Ectodermal cell (in vitro differentiated cells): Measurements from ENCODE around the gene CTSO.

Experiments used
- H3K27ac ChIP-seq: 2 replicates; pipeline ENCODE4 v1.7.0; 2013; ENCODE audit warnings: mild to moderate bottlenecking, low read depth, low read length; ENCODE audit not compliant: insufficient read depth, poor library complexity, severe bottlenecking
- H3K27me3 ChIP-seq: 2 replicates; pipeline ENCODE4 v1.7.0; 2013; ENCODE audit warnings: mild to moderate bottlenecking, low read length; ENCODE audit not compliant: insufficient read depth, control insufficient read depth, poor library complexity, severe bottlenecking
- H3K36me3 ChIP-seq: one replicate; pipeline ENCODE4 v1.7.0; 2013; ENCODE audit warnings: low read length; ENCODE audit not compliant: control insufficient read depth, insufficient read depth
- H3K4me1 ChIP-seq: one replicate; pipeline ENCODE4 v1.7.0; 2013; ENCODE audit warnings: low read length; ENCODE audit not compliant: control insufficient read depth, insufficient read depth
- H3K4me3 ChIP-seq: 2 replicates; pipeline ENCODE4 v1.7.0; 2013; ENCODE audit warnings: low read depth, low read length, control low read depth; ENCODE audit not compliant: insufficient read depth
- H3K9me3 ChIP-seq: 2 replicates; pipeline ENCODE4 v1.7.0; 2013; ENCODE audit warnings: mild to moderate bottlenecking, low read length, moderate library complexity; ENCODE audit not compliant: control insufficient read depth
- WGBS, 2 experiments: methylation state at CpG; one replicate each; pipeline ENCODE4 v1.1.7; 2013; ENCODE audit warnings: missing lambda C conversion rate in 2 of 2; 5-methylcytosine and 5-hydroxymethylcytosine counted together

CTSO gene

DNA sequence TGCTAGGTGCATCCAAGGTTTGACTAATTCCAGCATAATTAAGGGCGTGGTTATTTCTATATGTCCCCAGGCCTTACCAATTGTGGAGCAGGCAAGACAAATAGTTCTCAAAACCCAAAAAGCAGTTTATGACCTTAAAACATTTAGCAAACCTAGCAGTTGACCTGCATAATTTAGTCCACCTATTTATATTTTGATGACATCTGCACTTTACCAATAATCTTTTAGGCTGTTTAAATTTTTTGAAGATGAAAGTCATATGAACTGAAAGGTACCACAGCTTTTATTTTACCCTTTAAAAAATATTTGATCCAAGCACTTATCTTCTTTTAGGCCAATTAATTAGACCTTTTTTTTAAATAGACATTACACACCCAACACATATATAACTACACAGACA lies 77.8 kb downstream of the CTSO start:
- no peaks in the 10 kb centered on the region for H3K36me3 ChIP-seq

More for the DNA sequence above, 77.8 kb downstream of the CTSO start:
- Histone ChIP-seq H3K27ac (no peak overlapping the region), H3K27me3 (no peaks in the 10 kb centered on the region), H3K9me3 (no peaks in the 10 kb centered on the region), H3K4me3 (no peak overlapping the region), H3K4me1 (no peaks in the 10 kb centered on the region)
- WGBS, 2 experiments: 43 to 45% methylated on average over 1 of the region's 1 CpG
